Lung (tissue), 12 donors: ENCODE results near the gene ZNF414. TPM values are rescaled to one million over a fixed set of nuclear protein-coding genes. Genes with fewer than 3 reads are reported as not detected.
A peak's percentile ranks its signal among the peaks of the same experiment; 100 is the strongest.

Experiments
- ATAC-seq: fragments of 200-7000 bp; cut with Tn5 transposase; one replicate; pipeline ENCODE4 v1.9.1; 2020; ENCODE audit warnings: moderate number of reproducible peaks; ENCODE audit not compliant: insufficient read depth, low FRiP score
- DNase-seq, 3 donors: peaks; one replicate each; pipeline ENCODE4 v3.0.0-alpha.2; 2013 to 2017
- H3K27ac ChIP-seq, 2 donors: one replicate each; pipeline ENCODE4 v1.5.1; 2013; ENCODE audit warnings: mild to moderate bottlenecking in 2 of 2, moderate library complexity in 2 of 2, control low read depth in 1 of 2, inconsistent platforms in 1 of 2, low read depth in 1 of 2, low read length in 1 of 2
- H3K27me3 ChIP-seq, 3 donors: one replicate each; pipeline ENCODE4 v1.5.1; 2013; ENCODE audit warnings: low read length in 2 of 3; ENCODE audit not compliant: control insufficient read depth in 3 of 3, insufficient read depth in 3 of 3
- H3K36me3 ChIP-seq, 4 donors: one replicate each; pipeline ENCODE4 v1.5.1; 2013; ENCODE audit warnings: low read length in 4 of 4, mild to moderate bottlenecking in 1 of 4, moderate library complexity in 1 of 4; ENCODE audit not compliant: control insufficient read depth in 4 of 4, insufficient read depth in 4 of 4
- H3K4me1 ChIP-seq, 5 donors: one replicate each; pipeline ENCODE4 v1.5.1; 2013; ENCODE audit warnings: low read length in 5 of 5, mild to moderate bottlenecking in 2 of 5, moderate library complexity in 1 of 5; ENCODE audit not compliant: control insufficient read depth in 5 of 5, insufficient read depth in 5 of 5
- H3K4me3 ChIP-seq: one replicate; pipeline ENCODE4 v1.5.1; 2013; ENCODE audit warnings: mild to moderate bottlenecking, control low read depth, moderate library complexity
- H3K9ac ChIP-seq, 2 donors: one replicate each; pipeline ENCODE4 v1.5.1; 2013; ENCODE audit warnings: low read length in 2 of 2, control low read depth in 1 of 2; ENCODE audit not compliant: insufficient read depth in 1 of 2
- H3K9me3 ChIP-seq, 4 donors: one replicate each; pipeline ENCODE4 v1.5.1; 2013; ENCODE audit warnings: low read length in 3 of 4, mild to moderate bottlenecking in 1 of 4, moderate library complexity in 1 of 4; ENCODE audit not compliant: control insufficient read depth in 4 of 4, insufficient read depth in 3 of 4
- CTCF ChIP-seq: IDR thresholded peaks from 2 replicates; pipeline ENCODE4 v1.5.1; 2012; ENCODE audit warnings: mild to moderate bottlenecking; ENCODE audit errors: control extremely low read depth, extremely low read depth
- WGBS, 2 donors: extraction: QIAGEN DNeasy Blood & Tissue Kit; methylation state at CpG; one replicate each; pipeline ENCODE4 v1.1.7; 2013; 5-methylcytosine and 5-hydroxymethylcytosine counted together
- polyA plus RNA-seq, 2 donors: library from polyadenylated mRNA; stranded (reverse); fragments of 200-250 nt; gene quantifications; one replicate each; pipeline ENCODE4 v1.2.1, GENCODE V29; 2013
- total RNA-seq, 2 donors: library from RNA; depleted of rRNA in 1 of 2; stranded (reverse); fragments of >200 nt in 1 of 2; gene quantifications; one replicate each; pipeline ENCODE4 v1.2.1, GENCODE V29; 2014 to 2021
- donor health status: control.
- donor health status: control.
- donor health status: Bipolar disorder and iron deficiency.
- donor health status: healthy.
- donor health status: DM: yes; HTN: yes; CAD: no.

Gene ZNF414
- total and polyA plus RNA-seq, 4 donors, result 17.7 to 35.7 (median 29.5) TPM

- WGBS, 2 donors, result 76 to 82% methylated on average over 16 of the region's 16 CpGs
- TF ChIP-seq CTCF, result no peak
- ATAC-seq, result no peak
- no peaks in the 10 kb centered on the region for H3K9me3 ChIP-seq
- H3K4me3 ChIP-seq, result no peak overlapping the region
- H3K9ac ChIP-seq, result no peak overlapping the region
- H3K27ac ChIP-seq, result peak overlapping the region in 1 of 2 donors; percentile 23
- no peak for DNase-seq
- no peaks in the 10 kb centered on the region for H3K27me3 ChIP-seq
- peaks cover 0 to 7% (median 0%) of the 10 kb centered on the region in 5 donors for H3K4me1 ChIP-seq
- peaks cover 7 to 72% (median 41%) of the 10 kb centered on the region in 4 donors for H3K36me3 ChIP-seq
Observed at GRCh38 chr19:8486661-8487136, 27.3 kb downstream of the ZNF414 start.

GRCh38 chr19:8485561-8486371 lies 28.2 kb downstream of the ZNF414 start:
- no peaks in the 10 kb centered on the region for H3K27me3 ChIP-seq
- no peak overlapping the region for H3K4me3 ChIP-seq
- peaks cover 0 to 10% (median 0%) of the 10 kb centered on the region in 5 donors for H3K4me1 ChIP-seq
- no peaks in the 10 kb centered on the region for H3K9me3 ChIP-seq
- peak overlapping the region in 1 of 2 donors; percentile 43 for H3K27ac ChIP-seq
- no peak for ATAC-seq
- no peak for DNase-seq
- TF ChIP-seq CTCF, result no peak
- H3K9ac ChIP-seq, result no peak overlapping the region
- peaks cover 7 to 76% (median 50%) of the 10 kb centered on the region in 4 donors for H3K36me3 ChIP-seq
- 97 to 98% methylated on average over 62 of the region's 62 CpGs for WGBS, 2 donors

- WGBS, 2 donors, result 59 to 74% methylated on average over 18 of the region's 18 CpGs
- TF ChIP-seq CTCF, result no peak
- Histone ChIP-seq H3K36me3 (peaks cover 7 to 66% (median 50%) of the 10 kb centered on the region in 4 donors), H3K27ac (peak overlapping the region in 1 of 2 donors; percentile 52), H3K27me3 (no peaks in the 10 kb centered on the region), H3K9ac (no peak overlapping the region), H3K4me1 (peaks cover 0 to 5% (median 0%) of the 10 kb centered on the region in 5 donors), H3K4me3 (no peak overlapping the region), H3K9me3 (no peaks in the 10 kb centered on the region)
- peak in 1 of 3 donors; percentile 20 for DNase-seq
- ATAC-seq, result peak; percentile 28
Observed at GRCh38 chr19:8484331-8484894, 29.6 kb downstream of the ZNF414 start.
